HL-60 (cell line): ENCODE measurements around the gene SLC31A2.

ENCODE experiments used
- CTCF ChIP-seq: IDR thresholded peaks from one replicate; pipeline ENCODE4 v1.5.1; 2011; ENCODE audit warnings: low read length, control low read depth, inconsistent platforms; ENCODE audit not compliant: insufficient read depth
- POLR2AphosphoS5 ChIP-seq: IDR thresholded peaks from 2 replicates; pipeline ENCODE4 v1.6.1; 2012; ENCODE audit warnings: low read depth
- TF ChIP-seq, protein P1 (sequence below): IDR thresholded peaks from 2 replicates; pipeline ENCODE4 v1.6.1; 2012; ENCODE audit warnings: low read depth; ENCODE audit not compliant: insufficient replicate concordance

DNA sequence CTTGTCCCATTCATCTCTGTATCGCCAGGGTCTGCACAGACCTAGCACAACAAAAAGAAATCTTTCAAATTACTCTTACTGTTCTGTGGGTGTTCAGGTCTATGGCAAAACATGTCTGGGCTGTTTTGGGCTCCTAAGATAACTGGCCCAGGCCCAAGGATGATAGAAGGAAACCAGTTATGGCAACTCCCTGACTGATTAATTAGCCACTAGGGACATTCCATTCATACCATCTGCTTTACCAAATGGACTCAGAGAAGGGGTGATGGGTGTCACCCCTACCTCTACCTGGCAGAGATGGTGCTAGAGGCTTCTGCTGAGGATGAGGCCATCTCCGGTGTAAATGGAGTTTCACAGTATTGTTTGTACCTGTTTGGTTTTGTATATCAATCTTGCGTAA lies 1.9 kb downstream of the SLC31A2 start:
- TF ChIP-seq CTCF (no peak), POLR2AphosphoS5 (no peak)
- TF ChIP-seq, protein P1, sequence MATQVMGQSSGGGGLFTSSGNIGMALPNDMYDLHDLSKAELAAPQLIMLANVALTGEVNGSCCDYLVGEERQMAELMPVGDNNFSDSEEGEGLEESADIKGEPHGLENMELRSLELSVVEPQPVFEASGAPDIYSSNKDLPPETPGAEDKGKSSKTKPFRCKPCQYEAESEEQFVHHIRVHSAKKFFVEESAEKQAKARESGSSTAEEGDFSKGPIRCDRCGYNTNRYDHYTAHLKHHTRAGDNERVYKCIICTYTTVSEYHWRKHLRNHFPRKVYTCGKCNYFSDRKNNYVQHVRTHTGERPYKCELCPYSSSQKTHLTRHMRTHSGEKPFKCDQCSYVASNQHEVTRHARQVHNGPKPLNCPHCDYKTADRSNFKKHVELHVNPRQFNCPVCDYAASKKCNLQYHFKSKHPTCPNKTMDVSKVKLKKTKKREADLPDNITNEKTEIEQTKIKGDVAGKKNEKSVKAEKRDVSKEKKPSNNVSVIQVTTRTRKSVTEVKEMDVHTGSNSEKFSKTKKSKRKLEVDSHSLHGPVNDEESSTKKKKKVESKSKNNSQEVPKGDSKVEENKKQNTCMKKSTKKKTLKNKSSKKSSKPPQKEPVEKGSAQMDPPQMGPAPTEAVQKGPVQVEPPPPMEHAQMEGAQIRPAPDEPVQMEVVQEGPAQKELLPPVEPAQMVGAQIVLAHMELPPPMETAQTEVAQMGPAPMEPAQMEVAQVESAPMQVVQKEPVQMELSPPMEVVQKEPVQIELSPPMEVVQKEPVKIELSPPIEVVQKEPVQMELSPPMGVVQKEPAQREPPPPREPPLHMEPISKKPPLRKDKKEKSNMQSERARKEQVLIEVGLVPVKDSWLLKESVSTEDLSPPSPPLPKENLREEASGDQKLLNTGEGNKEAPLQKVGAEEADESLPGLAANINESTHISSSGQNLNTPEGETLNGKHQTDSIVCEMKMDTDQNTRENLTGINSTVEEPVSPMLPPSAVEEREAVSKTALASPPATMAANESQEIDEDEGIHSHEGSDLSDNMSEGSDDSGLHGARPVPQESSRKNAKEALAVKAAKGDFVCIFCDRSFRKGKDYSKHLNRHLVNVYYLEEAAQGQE, result no peak
